Uterus (tissue), 2 donors: ENCODE results near the gene ILK.

Experiments used
- POLR2A ChIP-seq, 2 donors: fragments of 450-650 bp; IDR thresholded peaks; one replicate each; pipeline ENCODE4 v1.6.1; 2016; ENCODE audit warnings: antibody characterized with exemption in 2 of 2, mild to moderate bottlenecking in 1 of 2, moderate library complexity in 1 of 2
- TF ChIP-seq, protein P1 (sequence below), 4 experiments: fragments of 200-600 bp in 2 of 4; fragments of 450-650 bp in 2 of 4; sonication (generic) in 2 of 4; IDR thresholded peaks; one replicate each; pipeline ENCODE4 v1.5.1; 2016 to 2019; ENCODE audit warnings: antibody characterized with exemption in 4 of 4, mild to moderate bottlenecking in 2 of 4, moderate library complexity in 1 of 4

DNA sequence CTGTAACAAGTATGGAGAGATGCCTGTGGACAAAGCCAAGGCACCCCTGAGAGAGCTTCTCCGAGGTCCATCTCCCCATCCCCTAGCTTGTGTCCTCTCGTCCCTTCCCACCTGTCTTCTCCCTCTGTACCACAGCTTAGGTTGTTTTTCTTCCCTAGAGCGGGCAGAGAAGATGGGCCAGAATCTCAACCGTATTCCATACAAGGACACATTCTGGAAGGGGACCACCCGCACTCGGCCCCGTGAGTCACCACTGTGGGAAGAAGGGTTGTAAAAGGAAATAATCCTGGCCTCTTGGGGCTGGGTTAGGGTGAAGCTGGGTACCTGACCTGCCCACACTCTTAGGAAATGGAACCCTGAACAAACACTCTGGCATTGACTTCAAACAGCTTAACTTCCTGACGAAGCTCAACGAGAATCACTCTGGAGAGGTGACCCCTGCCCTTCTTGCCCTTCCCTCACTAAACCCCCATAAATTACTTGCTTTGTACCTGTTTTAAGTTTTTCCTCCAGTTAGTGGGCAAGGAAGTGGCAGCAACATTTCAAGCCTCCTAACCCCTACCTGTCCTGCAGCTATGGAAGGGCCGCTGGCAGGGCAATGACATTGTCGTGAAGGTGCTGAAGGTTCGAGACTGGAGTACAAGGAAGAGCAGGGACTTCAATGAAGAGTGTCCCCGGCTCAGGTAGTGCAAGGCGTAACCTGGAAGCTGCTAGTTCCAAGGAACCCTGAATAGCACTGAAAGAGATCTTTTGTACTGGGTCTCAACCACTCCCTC lies 5.3 kb downstream of the ILK start:
- TF ChIP-seq, protein P1, sequence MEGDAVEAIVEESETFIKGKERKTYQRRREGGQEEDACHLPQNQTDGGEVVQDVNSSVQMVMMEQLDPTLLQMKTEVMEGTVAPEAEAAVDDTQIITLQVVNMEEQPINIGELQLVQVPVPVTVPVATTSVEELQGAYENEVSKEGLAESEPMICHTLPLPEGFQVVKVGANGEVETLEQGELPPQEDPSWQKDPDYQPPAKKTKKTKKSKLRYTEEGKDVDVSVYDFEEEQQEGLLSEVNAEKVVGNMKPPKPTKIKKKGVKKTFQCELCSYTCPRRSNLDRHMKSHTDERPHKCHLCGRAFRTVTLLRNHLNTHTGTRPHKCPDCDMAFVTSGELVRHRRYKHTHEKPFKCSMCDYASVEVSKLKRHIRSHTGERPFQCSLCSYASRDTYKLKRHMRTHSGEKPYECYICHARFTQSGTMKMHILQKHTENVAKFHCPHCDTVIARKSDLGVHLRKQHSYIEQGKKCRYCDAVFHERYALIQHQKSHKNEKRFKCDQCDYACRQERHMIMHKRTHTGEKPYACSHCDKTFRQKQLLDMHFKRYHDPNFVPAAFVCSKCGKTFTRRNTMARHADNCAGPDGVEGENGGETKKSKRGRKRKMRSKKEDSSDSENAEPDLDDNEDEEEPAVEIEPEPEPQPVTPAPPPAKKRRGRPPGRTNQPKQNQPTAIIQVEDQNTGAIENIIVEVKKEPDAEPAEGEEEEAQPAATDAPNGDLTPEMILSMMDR (IDR thresholded peaks at IDR 0.05): no peak
- TF ChIP-seq POLR2A (IDR thresholded peaks at IDR 0.05): peak in 1 of 2 donors; percentile 6
